GM23248 (cell line): ENCODE data around the gene TAOK3. TPM values are rescaled to one million over a fixed set of nuclear protein-coding genes. Genes with fewer than 3 reads are reported as not detected.
"Not testable (repeated sequence)": the region's sequence is repeated elsewhere in the genome, so short reads cannot be mapped to it uniquely, and the experiment has no call there.

Source experiments
- DNase-seq: peaks from one replicate; pipeline ENCODE4 v3.0.0-alpha.2; 2015
- H2AFZ ChIP-seq: fragments of 200-600 bp; sonication (generic); 2 replicates; pipeline ENCODE4 v1.6.1; 2016; ENCODE audit warnings: antibody characterized with exemption
- H3F3A ChIP-seq: fragments of 200-600 bp; sonication (generic); 2 replicates; pipeline ENCODE4 v1.6.1; 2016; ENCODE audit warnings: mild to moderate bottlenecking, antibody characterized with exemption, mixed run types; ENCODE audit not compliant: insufficient read depth
- H3K27ac ChIP-seq: fragments of 200-600 bp; sonication (generic); 2 replicates; pipeline ENCODE4 v1.5.1; 2016; ENCODE audit warnings: mild to moderate bottlenecking
- H3K27me3 ChIP-seq: fragments of 200-600 bp; sonication (generic); replicated peaks from 2 replicates; pipeline ENCODE4 v1.6.1; 2016; ENCODE audit warnings: mild to moderate bottlenecking; ENCODE audit not compliant: insufficient read depth
- H3K36me3 ChIP-seq: fragments of 200-600 bp; sonication (generic); 2 replicates; pipeline ENCODE4 v1.6.1; 2016; ENCODE audit warnings: low read depth, mild to moderate bottlenecking
- H3K4me1 ChIP-seq: fragments of 200-600 bp; sonication (generic); 2 replicates; pipeline ENCODE4 v1.6.1; 2016; ENCODE audit warnings: mild to moderate bottlenecking; ENCODE audit not compliant: insufficient read depth
- H3K4me2 ChIP-seq: fragments of 200-600 bp; sonication (generic); one replicate; pipeline ENCODE4 v1.6.1; 2016; ENCODE audit warnings: mild to moderate bottlenecking; ENCODE audit not compliant: unreplicated experiment
- H3K4me3 ChIP-seq: fragments of 200-600 bp; sonication (generic); 2 replicates; pipeline ENCODE4 v1.5.1; 2016; ENCODE audit warnings: mild to moderate bottlenecking
- H3K79me2 ChIP-seq: fragments of 200-600 bp; sonication (generic); 2 replicates; pipeline ENCODE4 v1.6.1; 2016; ENCODE audit warnings: mild to moderate bottlenecking; ENCODE audit not compliant: insufficient read depth
- H3K9ac ChIP-seq: fragments of 200-600 bp; sonication (generic); 2 replicates; pipeline ENCODE4 v1.6.1; 2016; ENCODE audit warnings: mild to moderate bottlenecking
- H3K9me2 ChIP-seq: fragments of 200-600 bp; sonication (generic); 2 replicates; pipeline ENCODE4 v1.6.1; 2016; ENCODE audit warnings: mixed run types, mild to moderate bottlenecking, moderate library complexity; ENCODE audit not compliant: insufficient read depth
- H3K9me3 ChIP-seq: fragments of 200-600 bp; sonication (generic); one replicate; pipeline ENCODE4 v1.6.1; 2017; ENCODE audit warnings: low read depth
- H4K20me1 ChIP-seq: fragments of 200-600 bp; sonication (generic); 2 replicates; pipeline ENCODE4 v1.6.0; 2016; ENCODE audit not compliant: insufficient read depth
- EZH2 ChIP-seq: fragments of 200-600 bp; sonication (generic); IDR thresholded peaks from 2 replicates; pipeline ENCODE4 v1.6.1; 2018; ENCODE audit warnings: antibody characterized with exemption, mild to moderate bottlenecking; ENCODE audit not compliant: insufficient read depth, poor library complexity, severe bottlenecking
- EZH2phosphoT487 ChIP-seq: fragments of 200-600 bp; sonication (generic); IDR thresholded peaks from 2 replicates; pipeline ENCODE4 v1.6.1; 2018; ENCODE audit warnings: antibody characterized with exemption, moderate library complexity, mild to moderate bottlenecking, low read depth; ENCODE audit not compliant: insufficient read depth
- WGBS, 2 experiments: methylation state at CpG; one replicate each; pipeline ENCODE4 v1.1.6; 2015 to 2017; ENCODE audit warnings: low lambda C conversion rate in 2 of 2, low coverage in 1 of 2; ENCODE audit errors: missing lambda C conversion rate in 2 of 2; 5-methylcytosine and 5-hydroxymethylcytosine counted together
- in situ Hi-C: fragments of 300-500 bp; cut with MboI; formaldehyde crosslinking; loops from 2 replicates; pipeline ENCODE4 v1.15.0; 2020
- polyA plus RNA-seq: library from polyadenylated mRNA; unstranded; fragments of >200 nt; fragmentation: Nextera tagmentation; extraction: Ambion mirVana; gene quantifications from 2 replicates; pipeline ENCODE4 v1.2.1, GENCODE V29; 2016
- total RNA-seq: library from RNA; depleted of rRNA; stranded (reverse); fragments of >200 nt; shearing (Covaris generic); gene quantifications from 2 replicates; pipeline ENCODE4 v1.2.3, GENCODE V29; 2014

The TAOK3 gene
- total and polyA plus RNA-seq, 2 experiments from 2014 or later, result 17.8 to 49.8 TPM

DNA sequence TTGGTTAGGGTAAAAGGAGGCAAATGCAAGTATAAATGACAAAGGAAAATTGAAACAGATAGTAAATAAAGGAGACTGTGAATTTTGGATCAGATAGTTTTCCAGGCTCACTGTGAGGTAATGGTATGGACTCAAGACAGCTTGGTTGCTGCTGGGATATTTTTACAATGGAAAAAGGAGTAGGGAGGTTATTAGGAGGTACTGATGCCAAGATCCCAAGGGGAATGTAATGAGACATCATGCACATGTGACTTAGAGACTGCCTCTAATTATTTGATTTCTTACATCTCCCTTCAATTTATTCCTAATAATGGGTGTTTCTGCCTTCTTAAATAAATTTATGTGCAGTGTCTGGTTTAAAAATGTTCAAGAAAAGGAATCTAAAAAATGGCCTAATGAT lies 56.9 kb downstream of the TAOK3 start:
- H3K4me1 ChIP-seq, result peaks cover 22% of the 10 kb centered on the region
- H3K4me3 ChIP-seq, result no peak overlapping the region
- H4K20me1 ChIP-seq, result no peaks in the 10 kb centered on the region
- H3K36me3 ChIP-seq, result no peaks in the 10 kb centered on the region; the same call in 1 of the 2 replicates
- no peaks in the 10 kb centered on the region for H3K27me3 ChIP-seq
- no peak overlapping the region for H3K27ac ChIP-seq
- no peaks in the 10 kb centered on the region for H3K9me2 ChIP-seq
- TF ChIP-seq EZH2phosphoT487, result no peak
- TF ChIP-seq EZH2, result no peak
- H2AFZ ChIP-seq, result no peak overlapping the region
- H3K4me2 ChIP-seq, result no peak overlapping the region
- H3K79me2 ChIP-seq, result peaks cover 91% of the 10 kb centered on the region
- DNase-seq, result peak; percentile 36
- H3F3A ChIP-seq, result no peaks in the 10 kb centered on the region; the same call in 1 of the 2 replicates
- H3K9ac ChIP-seq, result no peak overlapping the region
- no peaks in the 10 kb centered on the region for H3K9me3 ChIP-seq
- in situ Hi-C loops, result no loop called here

DNA sequence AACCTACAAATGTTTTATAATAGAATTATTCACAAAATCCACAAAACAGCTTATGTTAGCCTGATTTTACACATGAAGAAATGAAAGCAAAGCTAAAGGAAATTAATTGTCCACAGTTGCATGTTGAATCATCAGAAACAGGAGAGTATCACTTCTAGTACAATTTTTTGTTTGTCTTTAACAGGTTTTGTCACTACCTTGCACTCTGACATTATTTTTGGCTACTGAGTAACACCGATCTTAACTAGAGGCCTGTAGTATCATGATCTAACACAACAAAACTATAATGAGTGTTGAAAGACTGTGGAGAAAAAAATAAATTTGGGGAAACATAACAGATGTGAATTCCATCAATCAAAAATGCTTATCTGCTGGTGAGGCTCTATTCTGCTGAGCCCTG lies 60.1 kb downstream of the TAOK3 start:
- TF ChIP-seq EZH2phosphoT487 (no peak), EZH2 (no peak)
- Histone ChIP-seq H3K36me3 (no peaks in the 10 kb centered on the region), H3K9me3 (no peaks in the 10 kb centered on the region), H3K27ac (no peak overlapping the region), H3K79me2 (peaks cover 80% of the 10 kb centered on the region), H3K4me3 (no peak overlapping the region), H3K27me3 (no peaks in the 10 kb centered on the region), H3K9ac (no peak overlapping the region), H3K4me1 (peaks cover 31% of the 10 kb centered on the region), H4K20me1 (no peaks in the 10 kb centered on the region), H3F3A (peaks cover 10% of the 10 kb centered on the region; the same call in 1 of the 2 replicates), H2AFZ (no peak overlapping the region), H3K4me2 (peak overlapping the region; percentile 3), H3K9me2 (no peaks in the 10 kb centered on the region)
- DNase-seq, result peak; percentile 18
- WGBS, 2 experiments, result 83 to 92% methylated on average over 1 of the region's 1 CpG
- in situ Hi-C loops, result no loop called here

DNA sequence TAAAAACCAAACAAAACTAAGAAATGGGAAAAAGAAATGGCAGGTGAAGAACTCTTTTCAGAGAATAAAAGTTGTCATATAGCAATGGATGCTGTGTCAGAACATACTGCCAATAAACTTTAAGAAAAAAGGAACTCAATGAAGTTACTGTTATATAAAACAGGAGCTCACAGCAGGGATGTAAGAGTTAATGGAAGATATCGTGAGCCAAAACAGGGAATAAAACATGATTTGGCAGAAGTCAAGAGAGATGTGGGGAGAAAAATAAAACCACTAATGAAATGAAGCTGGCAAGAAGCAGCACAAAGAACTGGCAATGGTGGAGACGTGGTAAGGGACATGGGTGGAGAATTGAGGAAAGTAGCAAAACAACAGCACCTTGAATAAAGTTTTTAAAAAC lies 61.0 kb downstream of the TAOK3 start:
- Histone ChIP-seq H3F3A (peaks cover 17% of the 10 kb centered on the region), H3K27me3 (no peaks in the 10 kb centered on the region), H4K20me1 (no peaks in the 10 kb centered on the region), H3K4me1 (peaks cover 36% of the 10 kb centered on the region), H3K4me2 (no peak overlapping the region), H3K27ac (no peak overlapping the region), H3K9me2 (no peaks in the 10 kb centered on the region), H3K9me3 (no peaks in the 10 kb centered on the region), H3K79me2 (peaks cover 73% of the 10 kb centered on the region), H2AFZ (0 out of 2 replicates have a peak overlapping the region, but pooled peaks have one; percentile 28), H3K36me3 (no peaks in the 10 kb centered on the region), H3K9ac (no peak overlapping the region), H3K4me3 (no peak overlapping the region)
- DNase-seq, result no peak
- WGBS, 2 experiments, result 38 to 43% methylated on average over 2 of the region's 2 CpGs
- in situ Hi-C loops, result no loop called here
- TF ChIP-seq EZH2phosphoT487 (no peak), EZH2 (no peak)

DNA sequence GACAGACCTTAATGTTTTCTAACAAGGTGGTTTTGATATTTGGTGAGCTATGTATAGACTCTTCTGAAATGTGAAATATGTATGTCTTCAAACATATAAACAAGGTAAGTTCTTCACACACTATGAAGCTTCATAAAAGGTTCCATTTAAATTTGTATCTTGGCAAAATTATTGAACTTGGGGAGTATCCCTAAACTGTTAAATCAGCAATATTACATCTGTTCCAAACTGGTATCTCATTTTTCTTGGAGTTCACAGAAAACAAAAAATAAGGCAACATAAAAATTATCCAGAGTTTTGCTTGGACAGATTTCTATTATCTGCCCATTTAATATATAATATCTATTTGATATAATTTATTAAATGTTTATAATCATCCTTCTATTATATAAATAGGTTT lies 62.4 kb downstream of the TAOK3 start:
- Histone ChIP-seq H3K9me2 (no peaks in the 10 kb centered on the region), H3K9me3 (no peaks in the 10 kb centered on the region), H3K36me3 (no peaks in the 10 kb centered on the region), H2AFZ (no peak overlapping the region), H3K4me1 (peaks cover 36% of the 10 kb centered on the region), H3K9ac (no peak overlapping the region), H3K4me3 (no peak overlapping the region), H4K20me1 (no peaks in the 10 kb centered on the region), H3K4me2 (no peak overlapping the region), H3K27me3 (no peaks in the 10 kb centered on the region), H3F3A (peaks cover 26% of the 10 kb centered on the region), H3K27ac (no peak overlapping the region), H3K79me2 (peaks cover 72% of the 10 kb centered on the region)
- TF ChIP-seq EZH2phosphoT487 (no peak), EZH2 (no peak)
- no peak for DNase-seq
- in situ Hi-C loops, result no loop called here

DNA sequence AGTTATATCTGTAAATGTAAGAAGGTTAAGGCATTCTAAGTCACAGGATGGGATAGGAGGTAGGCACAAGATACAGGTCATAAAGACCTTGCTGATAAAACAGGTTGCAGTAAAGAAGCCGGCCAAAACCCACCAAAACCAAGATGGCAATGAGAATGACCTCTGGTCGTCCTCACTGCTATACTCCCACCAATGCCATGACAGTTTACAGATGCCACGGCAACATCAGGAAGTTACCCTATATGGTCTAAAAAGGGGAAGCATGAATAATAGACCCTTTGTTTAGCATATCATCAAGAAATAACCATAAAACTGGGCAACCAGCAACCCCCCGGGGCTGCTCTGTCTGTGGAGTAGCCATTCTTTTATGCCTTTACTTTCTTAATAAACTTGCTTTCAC lies 64.7 kb downstream of the TAOK3 start:
- in situ Hi-C loops, H3K9me3 ChIP-seq, H3K27me3 ChIP-seq, H3K9me2 ChIP-seq, H3K36me3 ChIP-seq, H2AFZ ChIP-seq, H4K20me1 ChIP-seq: not testable (repeated sequence)
- peak overlapping the region; percentile 72 for H3K4me3 ChIP-seq
- peaks cover 36% of the 10 kb centered on the region for H3K4me1 ChIP-seq
- peak overlapping the region; percentile 91 for H3K4me2 ChIP-seq
- DNase-seq, result peak; percentile 16
- WGBS, 2 experiments, result 68 to 69% methylated on average over 4 of the region's 4 CpGs
- peaks cover 26% of the 10 kb centered on the region for H3F3A ChIP-seq
- H3K27ac ChIP-seq, result peak overlapping the region; percentile 95
- H3K79me2 ChIP-seq, result peaks cover 76% of the 10 kb centered on the region
- H3K9ac ChIP-seq, result peak overlapping the region; percentile 20; the same call in 1 of the 2 replicates
